Measurements from ENCODE around the gene ETF1. TPM values are rescaled to one million over a fixed set of nuclear protein-coding genes. Genes with fewer than 3 reads are reported as not detected.

ETF1 gene
- total RNA-seq, result 50.5 and 50.8 TPM in 2 replicates
- 50.8 TPM for total RNA-seq (2013)
- polyA plus RNA-seq, result 10.2 and 51.9 TPM in 2 replicates
- 33.0 and 48.4 TPM in 2 replicates for polyA minus RNA-seq

DNA sequence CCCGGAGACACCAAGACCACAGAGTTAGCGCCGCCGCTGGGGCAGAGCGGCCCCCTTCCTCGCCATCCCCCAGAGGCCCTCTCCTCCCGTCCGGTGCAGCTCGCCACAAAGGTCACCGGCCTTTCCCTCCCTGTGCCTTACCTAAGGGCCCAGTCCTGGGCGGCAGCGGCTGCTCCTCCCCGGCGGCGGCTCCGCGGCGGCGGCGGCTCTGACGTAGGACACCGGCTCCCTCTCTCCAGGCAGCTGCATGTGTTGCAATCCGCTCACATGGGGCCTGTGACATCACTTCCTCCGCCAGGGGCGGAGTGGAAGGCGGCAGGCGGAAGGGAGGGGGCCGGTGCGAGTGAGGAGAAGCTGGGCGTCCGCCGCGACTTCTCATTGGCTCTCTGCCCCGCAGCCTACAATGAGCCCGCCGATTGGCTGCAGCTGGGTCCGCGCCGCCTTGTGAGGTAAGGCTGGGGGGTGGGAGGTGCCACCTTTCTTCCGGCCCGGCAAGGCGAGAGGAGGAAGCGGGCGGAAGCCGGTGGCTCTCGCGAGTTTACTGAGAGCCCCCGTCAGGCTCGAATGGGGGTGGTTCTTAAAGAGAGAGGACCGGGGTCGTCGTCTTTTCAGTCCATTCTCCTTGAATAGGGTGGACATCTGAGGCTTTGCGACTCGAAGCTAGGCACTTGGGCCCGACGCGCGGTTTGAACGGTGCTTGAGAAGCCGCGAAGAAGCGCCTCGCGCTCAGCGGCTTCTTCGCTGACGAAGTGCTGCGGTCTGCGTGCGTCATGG is at the start of gene ETF1:
ETF1 (minus strand) TSS at position 281 of the 774 bp plus-strand sequence. CDS start 318 bp downstream, outside the sequence.
- peak within 1 kb of the TSS; percentile 100 for H3K27ac Mint-ChIP-seq
- ChIA-PET POLR2A (interaction anchor here (0.6 to 3.4 kb wide), 11 partner anchors 10 to 799 kb away, joined by 3 to 32 read pairs (median 5); partner anchors contain the start of genes EGR1, FAM53C, HSPA9 and KDM3B), CTCF (interaction anchor here (0.9 to 3.3 kb wide), 9 partner anchors 32 to 209 kb away, joined by 3 to 23 read pairs (median 4); partner anchors contain the start of genes FAM53C, HSPA9 and KDM3B)
- peak within 1 kb of the TSS; percentile 99 for H3K9ac ChIP-seq (ENCODE audit: low read length)
- DNase-seq (peak; percentile 100), ATAC-seq (ENCODE audit: low read depth) (peak; percentile 91)
- peaks cover 33 to 46% of the 10 kb centered on the region in 2 donors for H3K4me1 ChIP-seq (ENCODE audit: control insufficient read depth in 2 of 2, insufficient read depth in 2 of 2, low read length in 2 of 2)
- peak within 1 kb of the TSS; percentile 87 for H3K4me2 ChIP-seq (replicated peaks; ENCODE audit: low read depth, low read length, poor library complexity, severe bottlenecking)
- TF ChIP-seq, protein P1, sequence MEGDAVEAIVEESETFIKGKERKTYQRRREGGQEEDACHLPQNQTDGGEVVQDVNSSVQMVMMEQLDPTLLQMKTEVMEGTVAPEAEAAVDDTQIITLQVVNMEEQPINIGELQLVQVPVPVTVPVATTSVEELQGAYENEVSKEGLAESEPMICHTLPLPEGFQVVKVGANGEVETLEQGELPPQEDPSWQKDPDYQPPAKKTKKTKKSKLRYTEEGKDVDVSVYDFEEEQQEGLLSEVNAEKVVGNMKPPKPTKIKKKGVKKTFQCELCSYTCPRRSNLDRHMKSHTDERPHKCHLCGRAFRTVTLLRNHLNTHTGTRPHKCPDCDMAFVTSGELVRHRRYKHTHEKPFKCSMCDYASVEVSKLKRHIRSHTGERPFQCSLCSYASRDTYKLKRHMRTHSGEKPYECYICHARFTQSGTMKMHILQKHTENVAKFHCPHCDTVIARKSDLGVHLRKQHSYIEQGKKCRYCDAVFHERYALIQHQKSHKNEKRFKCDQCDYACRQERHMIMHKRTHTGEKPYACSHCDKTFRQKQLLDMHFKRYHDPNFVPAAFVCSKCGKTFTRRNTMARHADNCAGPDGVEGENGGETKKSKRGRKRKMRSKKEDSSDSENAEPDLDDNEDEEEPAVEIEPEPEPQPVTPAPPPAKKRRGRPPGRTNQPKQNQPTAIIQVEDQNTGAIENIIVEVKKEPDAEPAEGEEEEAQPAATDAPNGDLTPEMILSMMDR (IDR thresholded peaks at IDR 0.05), result no peak
- no peak for TF ChIP-seq EZH2 (IDR thresholded peaks at IDR 0.05; ENCODE audit: borderline replicate concordance, insufficient read depth, low read depth, low read length, poor library complexity, severe bottlenecking)
- H2AFZ ChIP-seq (ENCODE audit: insufficient read depth, low read depth, low read length, poor library complexity, severe bottlenecking), result peak within 1 kb of the TSS; percentile 77
- no peaks in the 10 kb centered on the region for H3K9me3 ChIP-seq (ENCODE audit: control extremely low read depth in 1 of 3, control insufficient read depth in 2 of 3, insufficient read depth in 1 of 3, low read length in 2 of 3)
- H3K79me2 ChIP-seq (ENCODE audit: control insufficient read depth, insufficient read depth, low read length), result peaks cover 97% of the 10 kb centered on the region
- peak within 1 kb of the TSS; percentile 100 for H3K27ac ChIP-seq (ENCODE audit: low read length in 2 of 2)
- H3K27me3 ChIP-seq (replicated peaks in 1 of 4; ENCODE audit: control extremely low read depth in 1 of 4, control insufficient read depth in 3 of 4, insufficient read depth in 4 of 4, low read length in 3 of 4), result no peaks in the 10 kb centered on the region
- WGBS (ENCODE audit: insufficient coverage), result under 1% methylated on average over 64 of the region's 70 CpGs
- H3K27me3 Mint-ChIP-seq, result no peaks in the 10 kb centered on the region
- peaks cover 74% of the 10 kb centered on the region for H3K4me1 Mint-ChIP-seq
- H3K4me3 Mint-ChIP-seq, result peak within 1 kb of the TSS; percentile 94
- H3K9me3 Mint-ChIP-seq (ENCODE audit: insufficient read depth), result no peaks in the 10 kb centered on the region
- peak within 1 kb of the TSS; percentile 92 to 99 (median 95) for H3K4me3 ChIP-seq (ENCODE audit: control extremely low read depth in 1 of 5, extremely low read depth in 1 of 5, insufficient read depth in 1 of 5, low read depth in 2 of 5, low read length in 4 of 5)
- H4K20me1 ChIP-seq (ENCODE audit: control insufficient read depth, insufficient read depth, low read length, poor library complexity, severe bottlenecking), result peaks cover 11% of the 10 kb centered on the region
- intact Hi-C loops (cut with micrococcal nuclease), result loop anchor here (1.0 to 10.0 kb wide), 9 partner anchors 32 to 1572 kb away; partner anchors contain the start of genes BRD8, CDC25C, EGR1 and FAM13B
- H3K36me3 ChIP-seq (replicated peaks in 1 of 2; ENCODE audit: control extremely low read depth in 1 of 2, control insufficient read depth in 1 of 2, extremely low read depth in 1 of 2, insufficient read depth in 2 of 2, low read length in 1 of 2), result no peaks in the 10 kb centered on the region

Measured in B cell (primary cell).